ENCODE data around the gene HOXC4. TPM values are rescaled to one million over a fixed set of nuclear protein-coding genes. Genes with fewer than 3 reads are reported as not detected.

HOXC4 gene
- total RNA-seq = 1.6 and 2.0 TPM in 2 replicates

DNA sequence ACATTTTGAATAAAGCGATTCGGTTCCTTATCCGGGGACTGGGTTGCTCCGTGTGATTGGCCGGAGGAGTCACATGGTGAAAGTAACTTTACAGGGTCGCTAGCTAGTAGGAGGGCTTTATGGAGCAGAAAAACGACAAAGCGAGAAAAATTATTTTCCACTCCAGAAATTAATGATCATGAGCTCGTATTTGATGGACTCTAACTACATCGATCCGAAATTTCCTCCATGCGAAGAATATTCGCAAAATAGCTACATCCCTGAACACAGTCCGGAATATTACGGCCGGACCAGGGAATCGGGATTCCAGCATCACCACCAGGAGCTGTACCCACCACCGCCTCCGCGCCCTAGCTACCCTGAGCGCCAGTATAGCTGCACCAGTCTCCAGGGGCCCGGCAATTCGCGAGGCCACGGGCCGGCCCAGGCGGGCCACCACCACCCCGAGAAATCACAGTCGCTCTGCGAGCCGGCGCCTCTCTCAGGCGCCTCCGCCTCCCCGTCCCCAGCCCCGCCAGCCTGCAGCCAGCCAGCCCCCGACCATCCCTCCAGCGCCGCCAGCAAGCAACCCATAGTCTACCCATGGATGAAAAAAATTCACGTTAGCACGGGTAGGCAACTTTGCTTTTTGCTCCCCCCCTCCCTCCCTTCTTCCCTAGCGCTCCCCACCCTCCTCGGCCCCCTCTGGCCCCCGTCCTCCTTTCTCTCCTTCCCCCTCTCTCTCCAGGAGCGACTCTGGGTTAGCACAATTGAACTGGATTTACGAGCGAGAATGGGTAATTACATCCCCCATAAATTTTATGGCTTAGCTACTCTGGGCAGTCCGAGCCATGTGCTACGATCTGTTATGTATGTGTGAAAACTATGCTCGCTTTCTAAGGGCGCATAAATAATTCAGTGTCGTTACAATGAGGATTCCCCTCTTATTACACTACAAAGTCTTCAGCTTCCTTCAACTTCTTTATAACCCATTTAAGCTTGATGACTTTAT is at the start of gene HOXC4:
TSS of gene HOXC4 (plus strand) at position 85 of the 991 bp plus-strand sequence. CDS start at position 173, 88 bp downstream.

DNA sequence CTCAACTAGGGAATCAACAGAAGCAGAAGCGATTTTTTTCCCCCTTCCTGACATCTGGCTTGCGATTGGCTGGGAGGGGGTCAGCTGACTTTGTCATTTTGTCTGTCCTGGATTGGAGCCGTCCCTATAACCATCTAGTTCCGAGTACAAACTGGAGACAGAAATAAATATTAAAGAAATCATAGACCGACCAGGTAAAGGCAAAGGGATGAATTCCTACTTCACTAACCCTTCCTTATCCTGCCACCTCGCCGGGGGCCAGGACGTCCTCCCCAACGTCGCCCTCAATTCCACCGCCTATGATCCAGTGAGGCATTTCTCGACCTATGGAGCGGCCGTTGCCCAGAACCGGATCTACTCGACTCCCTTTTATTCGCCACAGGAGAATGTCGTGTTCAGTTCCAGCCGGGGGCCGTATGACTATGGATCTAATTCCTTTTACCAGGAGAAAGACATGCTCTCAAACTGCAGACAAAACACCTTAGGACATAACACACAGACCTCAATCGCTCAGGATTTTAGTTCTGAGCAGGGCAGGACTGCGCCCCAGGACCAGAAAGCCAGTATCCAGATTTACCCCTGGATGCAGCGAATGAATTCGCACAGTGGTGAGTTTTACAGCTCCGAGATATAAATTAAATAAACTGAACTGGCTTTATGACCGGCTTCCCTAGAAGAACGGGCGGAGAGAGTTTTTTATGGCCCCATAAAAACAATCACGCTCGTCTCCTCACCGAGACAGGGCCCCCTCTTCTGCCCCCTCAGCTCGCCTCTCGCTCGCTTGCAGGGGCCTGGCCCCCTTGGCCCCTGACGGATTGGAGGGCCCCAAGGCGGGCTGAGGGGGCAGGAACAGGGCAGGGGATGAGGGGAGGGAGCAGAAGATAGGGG is 25.1 kb upstream of the HOXC4 start, which contains the start of gene HOXC6:
TSS of gene HOXC6 (plus strand) at position 127 of the 888 bp plus-strand sequence. CDS start at position 209, 82 bp downstream.

GRCh38 chr12:54032627-54033100 is 21.0 kb upstream of the HOXC4 start, which contains the start of gene HOXC5:
HOXC5 (plus strand) TSS chr12:54033050; CDS start chr12:54033123, 73 bp downstream.

Other genes with a start within 250 kb of the HOXC4 start
- under 0.01 TPM in 1 of 2 replicates, not detected in the other for gene HOXC13, start 115.0 kb upstream of the HOXC4 start, total RNA-seq
- gene HOXC12, start 98.9 kb upstream of the HOXC4 start, total RNA-seq = not detected in 2 replicates
- gene HOXC11, start 80.7 kb upstream of the HOXC4 start, total RNA-seq = not detected in 2 replicates
- not detected in 2 replicates for gene HOTAIR, start 78.9 kb upstream of the HOXC4 start, total RNA-seq
- gene HOXC10, start 68.7 kb upstream of the HOXC4 start, total RNA-seq = not detected in 2 replicates
- gene HOXC9, start 53.7 kb upstream of the HOXC4 start, total RNA-seq = 0.15 TPM in 1 of 2 replicates, not detected in the other
- under 0.01 TPM in 2 replicates for gene HOXC8, start 44.9 kb upstream of the HOXC4 start, total RNA-seq
- 0.17 and 0.89 TPM in 2 replicates for gene HOXC6, start 25.4 kb upstream of the HOXC4 start, total RNA-seq
- 0.74 and 1.5 TPM in 2 replicates for gene HOXC5, start 20.8 kb upstream of the HOXC4 start, total RNA-seq
- gene SMUG1, start 135.2 kb downstream of the HOXC4 start, total RNA-seq = 45.9 and 50.4 TPM in 2 replicates
- gene CBX5, start 226.3 kb downstream of the HOXC4 start, total RNA-seq = 41.2 and 46.2 TPM in 2 replicates
- gene HNRNPA1, start 226.9 kb downstream of the HOXC4 start, total RNA-seq = 1,097 and 1,104 TPM in 2 replicates
- 0.15 and 0.34 TPM in 2 replicates for gene NFE2, start 247.2 kb downstream of the HOXC4 start, total RNA-seq

Data from bronchus fibroblast of lung (primary cell).